HG02943 (cell line): Measurements from ENCODE around the gene KLHL5.
"Not testable (repeated sequence)": the region's sequence is repeated elsewhere in the genome, so short reads cannot be mapped to it uniquely, and the experiment has no call there.

Source experiments
- ATAC-seq: cut with Tn5 transposase; IDR thresholded peaks from one replicate; pipeline ENCODE4 v1.9.1; 2021; ENCODE audit warnings: mild to moderate bottlenecking, low read depth, moderate library complexity; ENCODE audit not compliant: unreplicated experiment

KLHL5 gene

GRCh38 chr4:39096847-39097246 is 34.8 kb downstream of the KLHL5 start:
- ATAC-seq, result no peak

GRCh38 chr4:39097290-39097689 is 35.3 kb downstream of the KLHL5 start:
- ATAC-seq, result no peak

GRCh38 chr4:39102297-39102696 is 40.3 kb downstream of the KLHL5 start:
- no peak for ATAC-seq

- ATAC-seq, result no peak
These were observed 41.3 kb downstream of the KLHL5 start for GRCh38 chr4:39103291-39103690.

- ATAC-seq, result no peak
These were observed 42.2 kb downstream of the KLHL5 start for GRCh38 chr4:39104255-39104654.

GRCh38 chr4:39106011-39106410 is 44.0 kb downstream of the KLHL5 start:
- no peak for ATAC-seq

- ATAC-seq, result no peak
These were observed 52.4 kb downstream of the KLHL5 start for GRCh38 chr4:39114436-39114835.

- ATAC-seq, result no peak
These were observed 56.1 kb downstream of the KLHL5 start for GRCh38 chr4:39118034-39118658.

- no peak for ATAC-seq
These were observed 58.4 kb downstream of the KLHL5 start for GRCh38 chr4:39120418-39120817.

- ATAC-seq, result peak; percentile 88
These were observed 63.0 kb downstream of the KLHL5 start for GRCh38 chr4:39124885-39125599.

- ATAC-seq, result no peak
These were observed 63.6 kb downstream of the KLHL5 start for GRCh38 chr4:39125600-39125985.

- ATAC-seq, result no peak
These were observed 64.4 kb downstream of the KLHL5 start for GRCh38 chr4:39126256-39127095.

- ATAC-seq, result no peak
These were observed 71.6 kb downstream of the KLHL5 start for GRCh38 chr4:39133623-39134022.

- no peak for ATAC-seq
These were observed 72.8 kb downstream of the KLHL5 start for GRCh38 chr4:39134683-39135306.

GRCh38 chr4:39138227-39138626 is 76.2 kb downstream of the KLHL5 start:
- not testable (repeated sequence) for ATAC-seq

GRCh38 chr4:39146211-39146610 is 84.2 kb downstream of the KLHL5 start:
- no peak for ATAC-seq

GRCh38 chr4:39154009-39154408 is 92.0 kb downstream of the KLHL5 start:
- ATAC-seq, result no peak

GRCh38 chr4:39157520-39157919 is 95.5 kb downstream of the KLHL5 start:
- ATAC-seq, result no peak

GRCh38 chr4:39166177-39166576 is 104.1 kb downstream of the KLHL5 start:
- ATAC-seq, result no peak

GRCh38 chr4:39166669-39167068 is 104.6 kb downstream of the KLHL5 start:
- no peak for ATAC-seq

- no peak for ATAC-seq
These were observed 107.4 kb downstream of the KLHL5 start for GRCh38 chr4:39169426-39169825.
